A673 (cell line): ENCODE results near the gene TLNRD1.

Experiments
- EZH2 ChIP-seq: fragments of 200-600 bp; sonication (generic); IDR thresholded peaks from 2 replicates; pipeline ENCODE4 v1.6.1; 2017; ENCODE audit warnings: borderline replicate concordance, low read depth, mild to moderate bottlenecking, mixed read lengths, antibody characterized with exemption, low read length; ENCODE audit not compliant: poor library complexity, severe bottlenecking
- TF ChIP-seq, protein P1 (sequence below): fragments of 300-800, 200-600 bp; sonication (generic); conservative IDR thresholded peaks from 2 replicates; pipeline ENCODE4 v1.5.1; 2017; ENCODE audit warnings: low read depth, mild to moderate bottlenecking, antibody characterized with exemption, low read length, moderate library complexity, mixed read lengths

DNA sequence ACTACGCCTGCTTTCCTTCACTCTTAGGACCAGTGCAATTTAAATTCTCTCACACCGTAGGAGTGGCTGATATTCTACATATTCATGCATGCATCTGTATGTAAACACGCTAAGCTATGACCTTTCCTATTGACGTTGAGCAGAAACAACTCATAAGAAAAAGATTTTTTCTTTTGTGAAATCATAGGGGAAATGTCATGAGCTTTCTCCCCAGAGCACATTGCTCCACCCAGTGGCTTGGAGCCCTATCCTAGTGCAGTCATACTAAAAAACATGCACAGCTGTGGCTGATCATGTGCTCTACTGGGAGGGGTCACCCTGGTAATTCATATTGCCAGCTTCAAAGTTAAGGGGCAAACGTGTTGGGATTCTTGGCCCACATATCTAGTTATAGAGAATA is 9.3 kb upstream of the TLNRD1 start:
- TF ChIP-seq, protein P1, sequence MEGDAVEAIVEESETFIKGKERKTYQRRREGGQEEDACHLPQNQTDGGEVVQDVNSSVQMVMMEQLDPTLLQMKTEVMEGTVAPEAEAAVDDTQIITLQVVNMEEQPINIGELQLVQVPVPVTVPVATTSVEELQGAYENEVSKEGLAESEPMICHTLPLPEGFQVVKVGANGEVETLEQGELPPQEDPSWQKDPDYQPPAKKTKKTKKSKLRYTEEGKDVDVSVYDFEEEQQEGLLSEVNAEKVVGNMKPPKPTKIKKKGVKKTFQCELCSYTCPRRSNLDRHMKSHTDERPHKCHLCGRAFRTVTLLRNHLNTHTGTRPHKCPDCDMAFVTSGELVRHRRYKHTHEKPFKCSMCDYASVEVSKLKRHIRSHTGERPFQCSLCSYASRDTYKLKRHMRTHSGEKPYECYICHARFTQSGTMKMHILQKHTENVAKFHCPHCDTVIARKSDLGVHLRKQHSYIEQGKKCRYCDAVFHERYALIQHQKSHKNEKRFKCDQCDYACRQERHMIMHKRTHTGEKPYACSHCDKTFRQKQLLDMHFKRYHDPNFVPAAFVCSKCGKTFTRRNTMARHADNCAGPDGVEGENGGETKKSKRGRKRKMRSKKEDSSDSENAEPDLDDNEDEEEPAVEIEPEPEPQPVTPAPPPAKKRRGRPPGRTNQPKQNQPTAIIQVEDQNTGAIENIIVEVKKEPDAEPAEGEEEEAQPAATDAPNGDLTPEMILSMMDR = no peak
- TF ChIP-seq EZH2 = no peak
